ENCODE results near the gene CPVL.
A peak's percentile ranks its signal among the peaks of the same experiment; 100 is the strongest.

The CPVL gene

DNA sequence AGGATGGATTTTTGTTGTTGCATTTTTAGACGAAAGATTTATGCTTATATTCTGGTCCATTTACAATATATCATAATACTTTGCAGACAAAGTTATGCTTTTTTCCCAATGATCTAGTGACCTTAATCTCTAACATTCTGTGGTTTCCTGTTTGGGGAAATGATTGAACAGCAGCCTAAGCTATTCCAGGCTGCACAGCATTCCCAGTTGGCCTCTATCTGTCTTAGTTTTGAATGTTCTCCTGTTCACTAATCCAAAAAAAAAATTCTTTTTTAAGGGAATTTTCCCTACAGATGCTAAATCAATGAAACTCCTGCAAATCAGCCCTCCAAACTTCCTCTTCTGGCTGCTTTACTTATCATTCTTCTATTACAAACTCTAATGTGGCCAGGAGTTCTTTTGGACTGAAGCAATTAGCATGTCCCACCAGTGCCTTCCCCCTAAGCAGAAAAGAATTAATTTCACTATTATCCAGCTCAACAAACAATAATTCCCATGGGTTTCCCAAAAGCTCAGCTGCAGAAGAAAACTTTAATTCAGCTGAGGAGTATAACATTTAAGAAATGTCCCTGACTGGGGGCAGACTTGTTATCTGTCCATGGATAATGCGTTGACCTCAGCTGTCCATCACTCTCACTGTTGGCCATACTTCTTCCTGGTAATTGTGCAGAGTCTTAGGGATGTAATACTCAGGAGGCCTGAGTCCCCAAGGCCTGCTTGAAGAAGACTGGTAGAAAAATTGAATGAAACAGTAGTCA is 106.3 kb downstream of the CPVL start:
- no peak overlapping the region for H3K4me3 ChIP-seq (ENCODE audit: low read depth, low read length)
- no peak for DNase-seq (ENCODE audit: low read depth)
- in situ Hi-C loops (cut with HindIII; ENCODE audit: low sequenced_read_pairs): no loop called here
- TF ChIP-seq CTCF (IDR thresholded peaks at IDR 0.05; ENCODE audit: low read depth, low read length, missing control alignments): no peak

DNA sequence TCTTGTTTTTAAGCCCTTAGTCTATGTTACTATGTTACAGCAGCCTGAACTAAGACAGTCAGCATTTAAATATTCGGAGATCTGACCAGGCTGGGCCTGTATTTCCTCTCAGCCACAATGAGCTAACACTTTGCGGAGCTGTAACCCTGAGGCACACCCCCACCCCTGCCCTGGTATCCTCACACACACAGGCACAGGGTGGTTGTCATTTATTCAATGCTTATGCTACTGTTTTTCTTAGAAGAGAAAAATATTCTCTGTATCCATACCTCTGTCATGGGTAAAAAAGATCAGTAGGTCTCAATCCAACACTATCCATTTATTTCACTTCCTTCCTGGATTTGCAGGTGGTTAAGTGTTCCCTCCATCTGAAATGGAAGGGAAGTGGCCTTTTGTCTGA is 107.9 kb downstream of the CPVL start:
- DNase-seq (ENCODE audit: low read depth): no peak
- in situ Hi-C loops (cut with HindIII; ENCODE audit: low sequenced_read_pairs): no loop called here
- H3K4me3 ChIP-seq (ENCODE audit: low read depth, low read length): no peak overlapping the region
- no peak for TF ChIP-seq CTCF (IDR thresholded peaks at IDR 0.05; ENCODE audit: low read depth, low read length, missing control alignments)

GRCh38 chr7:29035044-29035740 is 111.1 kb downstream of the CPVL start:
- in situ Hi-C loops (cut with HindIII; ENCODE audit: low sequenced_read_pairs): no loop called here
- peak; percentile 33 for DNase-seq (ENCODE audit: low read depth)
- no peak for TF ChIP-seq CTCF (IDR thresholded peaks at IDR 0.05; ENCODE audit: low read depth, low read length, missing control alignments)
- no peak overlapping the region for H3K4me3 ChIP-seq (ENCODE audit: low read depth, low read length)

- in situ Hi-C loops (cut with HindIII; ENCODE audit: low sequenced_read_pairs): no loop called here
- TF ChIP-seq CTCF (IDR thresholded peaks at IDR 0.05; ENCODE audit: low read depth, low read length, missing control alignments): no peak
- DNase-seq (ENCODE audit: low read depth): no peak
- H3K4me3 ChIP-seq (ENCODE audit: low read depth, low read length): no peak overlapping the region
These were observed 112.8 kb downstream of the CPVL start for GRCh38 chr7:29033584-29033983.

DNA sequence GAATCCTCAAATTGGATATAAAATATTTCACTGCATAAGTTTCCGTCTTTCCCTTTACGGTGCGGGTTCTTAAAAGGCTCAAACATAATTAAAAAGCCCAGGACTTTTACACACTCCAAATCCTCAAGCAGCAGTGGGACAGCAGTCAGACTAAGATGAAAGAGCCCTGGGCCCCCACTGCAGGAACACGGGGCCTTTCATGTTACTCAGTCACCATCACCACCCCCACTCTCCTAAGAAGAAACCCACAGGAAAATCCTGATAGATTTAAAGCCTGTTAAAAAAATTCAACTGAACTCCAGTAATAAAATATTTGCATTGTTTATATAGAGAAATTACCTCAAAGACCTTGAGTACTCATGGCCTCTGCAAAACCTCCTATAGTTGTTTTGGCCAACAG is 114.2 kb downstream of the CPVL start:
- DNase-seq (ENCODE audit: low read depth): no peak
- no peak overlapping the region for H3K4me3 ChIP-seq (ENCODE audit: low read depth, low read length)
- in situ Hi-C loops (cut with HindIII; ENCODE audit: low sequenced_read_pairs): no loop called here
- TF ChIP-seq CTCF (IDR thresholded peaks at IDR 0.05; ENCODE audit: low read depth, low read length, missing control alignments): no peak

DNA sequence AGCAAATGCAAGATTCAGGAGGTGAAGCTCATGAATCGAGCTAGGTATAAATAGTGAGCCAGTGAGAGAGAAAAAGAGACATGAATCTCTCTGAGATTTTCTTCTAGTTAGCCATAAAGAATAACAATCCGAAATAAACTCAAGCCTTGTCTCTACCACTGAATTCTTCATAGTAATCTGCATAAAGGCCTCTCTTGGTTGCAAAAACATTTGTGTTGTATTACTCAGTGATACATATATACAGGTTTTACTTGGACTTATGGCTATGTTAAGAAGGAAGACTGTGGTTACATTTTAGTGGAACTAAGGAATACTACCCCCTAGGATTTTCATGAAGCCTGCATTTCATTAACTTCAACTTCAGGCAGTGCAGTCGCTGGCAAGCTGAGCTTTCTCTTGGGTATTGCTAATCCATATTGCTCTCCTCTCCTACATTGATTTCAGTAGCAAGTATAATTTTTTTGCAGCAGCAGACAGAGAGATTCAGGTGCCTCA is 115.5 kb downstream of the CPVL start:
- in situ Hi-C loops (cut with HindIII; ENCODE audit: low sequenced_read_pairs): no loop called here
- DNase-seq (ENCODE audit: low read depth): no peak
- no peak for TF ChIP-seq CTCF (IDR thresholded peaks at IDR 0.05; ENCODE audit: low read depth, low read length, missing control alignments)
- no peak overlapping the region for H3K4me3 ChIP-seq (ENCODE audit: low read depth, low read length)

Measured in astrocyte of the cerebellum (primary cell).